Esophagus squamous epithelium (tissue), 5 donors: Measurements from ENCODE around the gene RBBP9. TPM values are rescaled to one million over a fixed set of nuclear protein-coding genes. Genes with fewer than 3 reads are reported as not detected.
"Not testable (repeated sequence)": the region's sequence is repeated elsewhere in the genome, so short reads cannot be mapped to it uniquely, and the experiment has no call there.

Source experiments
- DNase-seq: peaks from one replicate; lab custom pipeline; 2025; lab: John Stamatoyannopoulos, UW
- H3K27ac ChIP-seq, 4 donors: fragments of 200-600 bp; sonication (generic); one replicate each; pipeline ENCODE4 v1.5.1; 2016 to 2019; ENCODE audit warnings: mild to moderate bottlenecking in 1 of 4
- H3K27me3 ChIP-seq, 4 donors: fragments of 200-600 bp; sonication (generic); 1 replicate in 3 of 4; 2 replicates in 1 of 4; pipeline versions ENCODE4 v1.5.1 to v1.6.0; 2017 to 2021; ENCODE audit warnings: antibody characterized with exemption in 1 of 4
- H3K36me3 ChIP-seq, 3 donors: fragments of 200-600 bp; sonication (generic); one replicate each; pipeline ENCODE4 v1.5.1; 2016 to 2019
- H3K4me1 ChIP-seq, 3 donors: fragments of 200-600 bp; sonication (generic); one replicate each; pipeline ENCODE4 v1.5.1; 2017 to 2019
- H3K4me3 ChIP-seq, 4 donors: fragments of 200-600 bp; sonication (generic); 1 replicate in 3 of 4; 2 replicates in 1 of 4; pipeline ENCODE4 v1.5.1; 2016 to 2019; ENCODE audit warnings: mild to moderate bottlenecking in 2 of 4, moderate library complexity in 1 of 4
- H3K9me3 ChIP-seq, 3 donors: fragments of 200-600 bp; sonication (generic); one replicate each; pipeline ENCODE4 v1.5.1; 2016 to 2019
- POLR2A ChIP-seq, 4 donors: fragments of 450-650 bp; IDR thresholded peaks; one replicate each; pipeline ENCODE4 v1.6.1; 2017; ENCODE audit warnings: antibody characterized with exemption in 4 of 4, mild to moderate bottlenecking in 4 of 4, moderate library complexity in 3 of 4
- WGBS, 2 donors: methylation state at CpG; one replicate each; pipeline ENCODE4 v1.1.5; 2018; 5-methylcytosine and 5-hydroxymethylcytosine counted together
- intact Hi-C: fragments of 100-400 bp; cut with DNase I; formaldehyde crosslinking; loops from one replicate; pipeline ENCODE4 v1.15.0; 2022
- total RNA-seq, 4 donors: library from RNA; depleted of rRNA; stranded (reverse); fragments of >200 nt; gene quantifications; one replicate each; pipeline ENCODE4 v1.1.0, GENCODE V29; 2016
- TF ChIP-seq, protein P1 (sequence below), 6 experiments: fragments of 450-650 bp in 4 of 6; fragments of 200-600 bp in 2 of 6; sonication (generic) in 2 of 6; IDR thresholded peaks; one replicate each; pipeline ENCODE4 v1.5.1; 2016 to 2019; ENCODE audit warnings: antibody characterized with exemption in 6 of 6, mild to moderate bottlenecking in 4 of 6, moderate library complexity in 4 of 6
- donor health status: DM: yes; HTN: yes; CAD: no.

RBBP9 gene
- total RNA-seq, 4 donors from 2014 or later = 6.6 to 27.7 (median 11.4) TPM

DNA sequence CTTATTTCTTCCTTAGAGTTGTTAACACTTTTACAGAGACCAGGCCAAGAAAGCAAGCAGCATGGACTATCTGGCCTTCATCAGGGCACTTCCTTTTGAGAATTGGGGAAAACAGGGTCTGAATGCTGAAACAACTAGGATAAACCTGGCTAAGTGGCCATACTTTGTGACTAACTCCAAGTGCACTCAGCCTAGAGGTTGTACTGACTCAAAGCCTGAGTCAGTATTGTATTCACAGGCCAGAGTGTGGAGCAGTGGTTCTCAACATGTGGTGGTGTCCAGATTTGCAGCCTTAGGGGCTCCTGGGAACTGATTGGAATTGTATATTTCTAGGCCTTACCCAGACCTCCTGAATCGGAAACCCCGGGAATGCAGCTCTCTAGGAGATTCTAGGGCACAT, 30.8 kb upstream of the RBBP9 start:
- WGBS, 2 donors = 87 to 100% methylated on average over 2 of the region's 2 CpGs
- TF ChIP-seq POLR2A (IDR thresholded peaks at IDR 0.05) = no peak
- TF ChIP-seq, protein P1, sequence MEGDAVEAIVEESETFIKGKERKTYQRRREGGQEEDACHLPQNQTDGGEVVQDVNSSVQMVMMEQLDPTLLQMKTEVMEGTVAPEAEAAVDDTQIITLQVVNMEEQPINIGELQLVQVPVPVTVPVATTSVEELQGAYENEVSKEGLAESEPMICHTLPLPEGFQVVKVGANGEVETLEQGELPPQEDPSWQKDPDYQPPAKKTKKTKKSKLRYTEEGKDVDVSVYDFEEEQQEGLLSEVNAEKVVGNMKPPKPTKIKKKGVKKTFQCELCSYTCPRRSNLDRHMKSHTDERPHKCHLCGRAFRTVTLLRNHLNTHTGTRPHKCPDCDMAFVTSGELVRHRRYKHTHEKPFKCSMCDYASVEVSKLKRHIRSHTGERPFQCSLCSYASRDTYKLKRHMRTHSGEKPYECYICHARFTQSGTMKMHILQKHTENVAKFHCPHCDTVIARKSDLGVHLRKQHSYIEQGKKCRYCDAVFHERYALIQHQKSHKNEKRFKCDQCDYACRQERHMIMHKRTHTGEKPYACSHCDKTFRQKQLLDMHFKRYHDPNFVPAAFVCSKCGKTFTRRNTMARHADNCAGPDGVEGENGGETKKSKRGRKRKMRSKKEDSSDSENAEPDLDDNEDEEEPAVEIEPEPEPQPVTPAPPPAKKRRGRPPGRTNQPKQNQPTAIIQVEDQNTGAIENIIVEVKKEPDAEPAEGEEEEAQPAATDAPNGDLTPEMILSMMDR (IDR thresholded peaks at IDR 0.05) = no peak
- Histone ChIP-seq H3K27ac (no peak overlapping the region), H3K27me3 (no peaks in the 10 kb centered on the region), H3K4me1 (no peaks in the 10 kb centered on the region), H3K4me3 (no peak overlapping the region), H3K9me3 (no peaks in the 10 kb centered on the region), H3K36me3 (peaks cover 48 to 97% (median 65%) of the 10 kb centered on the region in 3 donors)
- DNase-seq = no peak
- intact Hi-C loops = no loop called here

DNA sequence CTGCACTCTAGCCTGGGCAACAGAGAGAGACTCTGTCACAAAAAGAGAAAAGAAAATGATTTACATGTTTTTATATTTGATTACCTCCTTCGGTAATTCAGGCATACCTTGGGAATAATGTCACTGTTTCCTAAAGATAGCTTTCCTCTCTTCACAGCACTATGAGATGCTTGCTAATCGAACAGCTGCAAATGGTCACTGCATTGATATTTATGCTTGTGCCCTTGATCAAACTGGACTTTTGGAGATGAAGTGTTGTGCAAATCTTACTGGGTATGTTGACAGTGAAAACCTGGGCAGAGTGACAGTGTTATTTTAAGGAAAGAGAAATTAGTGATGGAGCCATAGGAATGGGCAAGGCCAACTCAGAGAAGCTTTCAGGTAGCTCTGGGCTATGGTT, 30.3 kb upstream of the RBBP9 start:
- H3K9me3 ChIP-seq = no peaks in the 10 kb centered on the region
- H3K27ac ChIP-seq = no peak overlapping the region
- peaks cover 43 to 97% (median 61%) of the 10 kb centered on the region in 3 donors for H3K36me3 ChIP-seq
- TF ChIP-seq, protein P1 (IDR thresholded peaks at IDR 0.05) = no peak
- TF ChIP-seq POLR2A (IDR thresholded peaks at IDR 0.05) = no peak
- intact Hi-C loops = no loop called here
- WGBS, 2 donors = 90 to 96% methylated on average over 2 of the region's 2 CpGs
- H3K4me3 ChIP-seq = no peak overlapping the region
- no peaks in the 10 kb centered on the region for H3K27me3 ChIP-seq
- no peak for DNase-seq
- no peaks in the 10 kb centered on the region for H3K4me1 ChIP-seq

DNA sequence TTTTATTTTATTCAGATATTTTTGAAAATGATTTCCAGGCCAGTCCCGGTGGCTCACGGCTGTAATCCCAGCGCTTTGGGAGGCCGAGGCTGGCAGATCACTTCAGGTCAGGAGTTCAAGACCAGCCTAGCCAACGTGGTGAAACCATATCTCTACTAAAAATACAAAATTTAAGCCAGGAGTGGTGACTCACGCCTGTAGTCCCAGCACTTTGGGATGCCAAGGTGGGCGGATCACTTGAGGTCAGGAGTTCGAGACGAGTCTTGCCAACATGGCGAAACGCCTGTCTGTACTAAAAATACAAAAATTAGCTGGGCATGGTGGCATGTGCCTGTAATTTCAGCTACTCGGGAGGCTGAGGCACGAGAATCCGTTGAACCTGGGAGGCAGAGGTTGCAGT, 29.7 kb upstream of the RBBP9 start:
- H3K4me1 ChIP-seq, H3K27me3 ChIP-seq, intact Hi-C loops, H3K4me3 ChIP-seq, DNase-seq, H3K27ac ChIP-seq, H3K9me3 ChIP-seq: not testable (repeated sequence)
- peaks cover 41 to 97% (median 58%) of the 10 kb centered on the region in 3 donors for H3K36me3 ChIP-seq
- WGBS, 2 donors = 77 to 81% methylated on average over 13 to 14 of the region's 14 CpGs

DNA sequence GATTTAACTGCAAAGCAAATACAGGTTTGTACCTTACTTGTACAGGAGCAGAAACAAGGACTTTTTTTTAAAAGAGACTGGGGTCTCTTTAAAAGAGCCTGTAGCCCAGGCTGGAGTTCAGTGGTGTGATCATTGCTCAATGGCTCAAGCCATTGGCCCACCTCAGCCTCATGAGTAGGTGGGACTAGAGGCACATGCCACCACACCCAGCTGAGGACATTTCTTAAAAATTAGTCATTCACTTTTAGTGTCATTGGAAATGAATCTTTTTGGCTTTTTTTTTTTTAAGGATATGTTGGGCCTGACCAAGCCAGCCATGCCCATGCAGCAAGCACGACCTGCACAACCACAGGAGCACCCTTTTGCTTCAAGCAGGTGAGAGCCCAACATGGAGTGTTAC, 27.6 kb upstream of the RBBP9 start:
- no peak for DNase-seq
- Histone ChIP-seq H3K4me3 (no peak overlapping the region), H3K27me3 (no peaks in the 10 kb centered on the region), H3K9me3 (no peaks in the 10 kb centered on the region), H3K36me3 (peaks cover 33 to 96% (median 41%) of the 10 kb centered on the region in 3 donors), H3K27ac (no peak overlapping the region), H3K4me1 (no peaks in the 10 kb centered on the region)
- TF ChIP-seq, protein P1 (IDR thresholded peaks at IDR 0.05) = no peak
- TF ChIP-seq POLR2A (IDR thresholded peaks at IDR 0.05) = no peak
- 43 to 56% methylated on average over 1 of the region's 1 CpG for WGBS, 2 donors
- intact Hi-C loops = no loop called here

DNA sequence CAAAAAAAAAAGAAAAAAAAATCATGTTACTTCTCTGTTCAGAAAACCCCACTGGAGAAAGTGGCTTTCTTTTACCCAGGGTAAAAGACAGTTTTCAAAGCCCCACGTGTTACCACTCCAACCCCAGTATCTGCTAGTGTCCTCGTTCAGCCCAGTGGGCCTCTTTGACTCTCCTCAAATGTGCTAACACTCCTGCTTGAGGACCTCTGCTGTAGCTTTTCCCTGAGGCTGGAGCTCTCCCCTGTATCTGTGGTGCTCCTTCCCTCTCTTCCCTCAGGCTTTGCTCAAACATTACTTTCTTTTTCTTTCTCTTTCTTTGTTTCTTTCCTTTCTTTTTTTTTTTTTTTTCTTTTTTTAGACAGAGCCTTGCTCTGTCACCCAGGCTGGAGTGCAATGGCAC, 26.0 kb upstream of the RBBP9 start:
- intact Hi-C loops = no loop called here
- DNase-seq = no peak
- Histone ChIP-seq H3K9me3 (no peaks in the 10 kb centered on the region), H3K4me1 (no peaks in the 10 kb centered on the region), H3K4me3 (no peak overlapping the region), H3K27ac (no peak overlapping the region), H3K27me3 (no peaks in the 10 kb centered on the region), H3K36me3 (peaks cover 33 to 93% (median 33%) of the 10 kb centered on the region in 3 donors)
- TF ChIP-seq, protein P1 (IDR thresholded peaks at IDR 0.05) = no peak
- TF ChIP-seq POLR2A (IDR thresholded peaks at IDR 0.05) = no peak
- WGBS, 2 donors = 89 to 94% methylated on average over 2 of the region's 2 CpGs

DNA sequence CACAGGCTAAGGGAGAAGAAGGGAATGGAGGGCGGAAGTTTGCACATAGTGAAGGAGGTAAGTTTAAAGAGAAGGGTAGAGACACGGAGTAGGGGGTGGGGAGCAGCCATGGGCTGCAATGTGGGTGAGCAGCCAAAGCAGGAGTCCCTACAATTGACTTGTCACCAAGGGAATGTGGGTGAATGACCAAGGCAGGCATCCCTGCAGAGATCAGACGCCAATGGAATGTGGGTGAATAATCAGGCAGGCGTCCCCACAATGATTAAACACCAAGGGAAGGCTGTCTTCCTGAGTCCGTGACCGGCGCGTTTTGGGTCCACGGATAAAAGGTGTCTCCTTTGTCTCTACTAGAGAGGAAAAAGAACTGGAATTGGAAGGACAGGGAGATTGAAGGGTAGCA, 25.0 kb upstream of the RBBP9 start:
- DNase-seq, intact Hi-C loops, H3K9me3 ChIP-seq, H3K4me3 ChIP-seq, H3K27me3 ChIP-seq, H3K27ac ChIP-seq, H3K4me1 ChIP-seq: not testable (repeated sequence)
- 91 to 94% methylated on average over 9 of the region's 9 CpGs for WGBS, 2 donors
- H3K36me3 ChIP-seq = peaks cover 23 to 93% (median 25%) of the 10 kb centered on the region in 3 donors
